ENCODE measurements around the gene FOXK1. TPM values are rescaled to one million over a fixed set of nuclear protein-coding genes. Genes with fewer than 3 reads are reported as not detected.
A peak's percentile ranks its signal among the peaks of the same experiment; 100 is the strongest.

The FOXK1 gene
- total RNA-seq, 1 experiment from 2014 or later: 50.8 TPM

GRCh38 chr7:4787947-4788626 lies 106.0 kb downstream of the FOXK1 start:
- H3K27me3 Mint-ChIP-seq (ENCODE audit: insufficient read depth, unreplicated experiment): no peaks in the 10 kb centered on the region
- H3K27ac Mint-ChIP-seq (ENCODE audit: unreplicated experiment): peak overlapping the region; percentile 67
- 0 out of 2 replicates have a peak, but pooled peaks cover 5% of the 10 kb centered on the region for H3K4me1 ChIP-seq
- H3K4me3 ChIP-seq (ENCODE audit: low read depth, low read length): no peak overlapping the region
- H3K4me3 Mint-ChIP-seq (ENCODE audit: unreplicated experiment): no peak overlapping the region
- BruUV-seq (replicated peaks): no TSS peak
- H3K36me3 Mint-ChIP-seq (ENCODE audit: insufficient read depth, unreplicated experiment): peaks cover 42% of the 10 kb centered on the region
- no peaks in the 10 kb centered on the region for H3K36me3 ChIP-seq (ENCODE audit: control insufficient read depth, insufficient read depth, low read length)
- peak in 1 of 2 experiments; percentile 34 for DNase-seq
- no peaks in the 10 kb centered on the region for H3K9me3 ChIP-seq
- CTCF ChIA-PET: interaction anchor here (0.6 kb wide), 1 partner anchor 396 kb away, joined by 3 read pairs; no protein-coding TSS in a partner anchor
- H3K9me3 Mint-ChIP-seq (ENCODE audit: unreplicated experiment): no peaks in the 10 kb centered on the region
- intact Hi-C loops (cut with micrococcal nuclease; ENCODE audit: unreplicated experiment): no loop called here
- no peak for TF ChIP-seq CTCF (IDR thresholded peaks at IDR 0.05; ENCODE audit: insufficient read depth in 1 of 2, low read depth in 1 of 2, low read length in 1 of 2, severe bottlenecking in 1 of 2, unreplicated experiment in 1 of 2)
- no peaks in the 10 kb centered on the region for H3K27me3 ChIP-seq (replicated peaks; ENCODE audit: control insufficient read depth, insufficient read depth, low read length)
- H3K4me1 Mint-ChIP-seq (ENCODE audit: low read depth, unreplicated experiment): no peaks in the 10 kb centered on the region
- POLR2A ChIA-PET: interaction anchor here (1.6 kb wide), 1 partner anchor 13 kb away, joined by 4 read pairs; the partner anchor contains the start of gene AP5Z1

GRCh38 chr7:4788627-4789189 lies 106.6 kb downstream of the FOXK1 start:
- H3K9me3 ChIP-seq: no peaks in the 10 kb centered on the region
- no peak overlapping the region for H3K4me3 ChIP-seq (ENCODE audit: low read depth, low read length)
- no TSS peak for BruUV-seq (replicated peaks)
- no peaks in the 10 kb centered on the region for H3K9me3 Mint-ChIP-seq (ENCODE audit: unreplicated experiment)
- CTCF ChIA-PET: interaction anchor here (0.6 kb wide), 1 partner anchor 395 kb away, joined by 3 read pairs; no protein-coding TSS in a partner anchor
- no peak overlapping the region for H3K27ac Mint-ChIP-seq (ENCODE audit: unreplicated experiment)
- 0 out of 2 replicates have a peak, but pooled peaks cover 5% of the 10 kb centered on the region for H3K4me1 ChIP-seq
- no peaks in the 10 kb centered on the region for H3K27me3 Mint-ChIP-seq (ENCODE audit: insufficient read depth, unreplicated experiment)
- H3K4me3 Mint-ChIP-seq (ENCODE audit: unreplicated experiment): no peak overlapping the region
- no peaks in the 10 kb centered on the region for H3K4me1 Mint-ChIP-seq (ENCODE audit: low read depth, unreplicated experiment)
- TF ChIP-seq CTCF (IDR thresholded peaks at IDR 0.05; ENCODE audit: insufficient read depth in 1 of 2, low read depth in 1 of 2, low read length in 1 of 2, severe bottlenecking in 1 of 2, unreplicated experiment in 1 of 2): no peak
- intact Hi-C loops (cut with micrococcal nuclease; ENCODE audit: unreplicated experiment): no loop called here
- peaks cover 43% of the 10 kb centered on the region for H3K36me3 Mint-ChIP-seq (ENCODE audit: insufficient read depth, unreplicated experiment)
- POLR2A ChIA-PET: interaction anchor here (1.6 kb wide), 1 partner anchor 14 kb away, joined by 4 read pairs; the partner anchor contains the start of gene AP5Z1
- H3K36me3 ChIP-seq (ENCODE audit: control insufficient read depth, insufficient read depth, low read length): no peaks in the 10 kb centered on the region
- DNase-seq: no peak
- no peaks in the 10 kb centered on the region for H3K27me3 ChIP-seq (replicated peaks; ENCODE audit: control insufficient read depth, insufficient read depth, low read length)

- peaks cover 9% of the 10 kb centered on the region for H3K4me1 ChIP-seq
- no peak overlapping the region for H3K4me3 Mint-ChIP-seq (ENCODE audit: unreplicated experiment)
- no peak overlapping the region for H3K4me3 ChIP-seq (ENCODE audit: low read depth, low read length)
- BruUV-seq (replicated peaks): no TSS peak
- peaks cover 4% of the 10 kb centered on the region for H3K4me1 Mint-ChIP-seq (ENCODE audit: low read depth, unreplicated experiment)
- no peaks in the 10 kb centered on the region for H3K36me3 ChIP-seq (ENCODE audit: control insufficient read depth, insufficient read depth, low read length)
- peaks cover 43% of the 10 kb centered on the region for H3K36me3 Mint-ChIP-seq (ENCODE audit: insufficient read depth, unreplicated experiment)
- H3K27me3 ChIP-seq (replicated peaks; ENCODE audit: control insufficient read depth, insufficient read depth, low read length): no peaks in the 10 kb centered on the region
- CTCF ChIA-PET: no interaction called here
- TF ChIP-seq CTCF (IDR thresholded peaks at IDR 0.05; ENCODE audit: insufficient read depth in 1 of 2, low read depth in 1 of 2, low read length in 1 of 2, severe bottlenecking in 1 of 2, unreplicated experiment in 1 of 2): no peak
- POLR2A ChIA-PET: interaction anchor here (1.6 kb wide), 1 partner anchor 14 kb away, joined by 4 read pairs; the partner anchor contains the start of gene AP5Z1
- no peak for DNase-seq
- H3K27ac Mint-ChIP-seq (ENCODE audit: unreplicated experiment): no peak overlapping the region
- no peaks in the 10 kb centered on the region for H3K27me3 Mint-ChIP-seq (ENCODE audit: insufficient read depth, unreplicated experiment)
- H3K9me3 Mint-ChIP-seq (ENCODE audit: unreplicated experiment): no peaks in the 10 kb centered on the region
- intact Hi-C loops (cut with micrococcal nuclease; ENCODE audit: unreplicated experiment): no loop called here
- no peaks in the 10 kb centered on the region for H3K9me3 ChIP-seq
These were observed 107.3 kb downstream of the FOXK1 start for GRCh38 chr7:4789194-4790077.

All from Caco-2 (cell line).